Stimulated activated CD8-positive, alpha-beta memory T cell treated with anti-CD3 and anti-CD28 coated beads, Interleukin-15, amount 100 ng/mL, for 48 hours (primary cell): Measurements from ENCODE around the gene RAI2.
A peak's percentile ranks its signal among the peaks of the same experiment; 100 is the strongest.

ENCODE experiments used
- DNase-seq, 2 donors: peaks; one replicate each; pipeline ENCODE4 v3.0.0-alpha.2; 2020; ENCODE audit warnings: low read depth in 2 of 2

RAI2 gene

GRCh38 chrX:17828171-17828570, 32.9 kb downstream of the RAI2 start:
- DNase-seq: no peak

GRCh38 chrX:17826609-17827496, 34.2 kb downstream of the RAI2 start:
- DNase-seq: no peak

- DNase-seq: no peak
Observed at GRCh38 chrX:17824980-17825379, 36.1 kb downstream of the RAI2 start.

- DNase-seq: no peak
Observed at GRCh38 chrX:17822351-17822750, 38.7 kb downstream of the RAI2 start.

GRCh38 chrX:17820100-17820499, 41.0 kb downstream of the RAI2 start:
- no peak for DNase-seq

GRCh38 chrX:17818726-17819125, 42.4 kb downstream of the RAI2 start:
- no peak for DNase-seq

- DNase-seq: no peak
Observed at GRCh38 chrX:17817251-17817650, 43.8 kb downstream of the RAI2 start.

- DNase-seq: no peak
Observed at GRCh38 chrX:17814557-17814956, 46.5 kb downstream of the RAI2 start.

- no peak for DNase-seq
Observed at GRCh38 chrX:17814059-17814458, 47.0 kb downstream of the RAI2 start.

GRCh38 chrX:17813277-17813676, 47.8 kb downstream of the RAI2 start:
- no peak for DNase-seq

- no peak for DNase-seq
Observed at GRCh38 chrX:17812763-17813162, 48.3 kb downstream of the RAI2 start.

GRCh38 chrX:17809984-17810383, 51.1 kb downstream of the RAI2 start:
- DNase-seq: no peak

GRCh38 chrX:17809273-17809672, 51.8 kb downstream of the RAI2 start:
- DNase-seq: no peak

- no peak for DNase-seq
Observed at GRCh38 chrX:17805120-17805519, 56.0 kb downstream of the RAI2 start.

- no peak for DNase-seq
Observed at GRCh38 chrX:17803449-17803848, 57.6 kb downstream of the RAI2 start.

- no peak for DNase-seq
Observed at GRCh38 chrX:17802756-17803155, 58.3 kb downstream of the RAI2 start.

GRCh38 chrX:17801431-17801830, 59.7 kb downstream of the RAI2 start:
- no peak for DNase-seq

- no peak for DNase-seq
Observed at GRCh38 chrX:17798921-17799320, 62.2 kb downstream of the RAI2 start.

GRCh38 chrX:17792826-17793225, 68.3 kb downstream of the RAI2 start:
- DNase-seq: no peak

- DNase-seq: no peak
Observed at GRCh38 chrX:17788956-17789562, 72.0 kb downstream of the RAI2 start.

GRCh38 chrX:17788439-17788838, 72.7 kb downstream of the RAI2 start:
- DNase-seq: peak in 1 of 2 donors; percentile 8

GRCh38 chrX:17787557-17787956, 73.5 kb downstream of the RAI2 start:
- DNase-seq: no peak
